K562 (cell line): ENCODE measurements around the gene CDX1. TPM values are rescaled to one million over a fixed set of nuclear protein-coding genes. Genes with fewer than 3 reads are reported as not detected.

Experiments used
- ATAC-seq: fragments of 200-7000 bp; cut with Tn5 transposase; 3 replicates; pipeline ENCODE4 v1.9.1; 2020; ENCODE audit warnings: moderate library complexity
- BruUV-seq: library from RNA; stranded (reverse); fragments of 400-500 nt; replicated peaks from 2 replicates; lab custom pipeline; 2021; lab: Mats Ljungman, UMichigan
- CTCF ChIA-PET: fragments of 300-600 bp; formaldehyde crosslinking; extraction: SDS; loops from one replicate; lab custom pipeline; 2021; ENCODE audit warnings: low intra/inter-chr PET ratio; lab: Yijun Ruan, JAX
- POLR2A ChIA-PET: fragments of 300-600, 350-650 bp; sonication (Branson Sonifier 250); formaldehyde crosslinking; extraction: SDS; loops from one replicate; lab custom pipeline; 2021; ENCODE audit warnings: antibody characterized with exemption, inconsistent platforms; lab: Yijun Ruan, JAX
- DNase-seq, 4 experiments: peaks; one replicate each; pipeline versions ENCODE4 v3.0.0 to v3.0.0-alpha.2; 2011 to 2018; ENCODE audit warnings: low spot score in 3 of 4, mixed read lengths in 3 of 4; ENCODE audit errors: extremely low read depth in 1 of 4
- FAIRE-seq: peaks from 2 replicates; lab custom pipeline; 2011; peaks lifted over from hg19 to GRCh38; lab: Jason Lieb, UNC
- H2AFZ ChIP-seq: 2 replicates; pipeline ENCODE4 v1.6.0; 2011; ENCODE audit warnings: low read depth, low read length, control low read depth, inconsistent platforms
- H3K27ac ChIP-seq: fragments of 200-600 bp; 3 replicates; pipeline ENCODE4 v1.8.0; 2011; ENCODE audit warnings: low read depth, mild to moderate bottlenecking, control low read depth, inconsistent platforms, low read length, moderate library complexity, mixed read lengths; ENCODE audit errors: extremely low read depth
- H3K27me3 ChIP-seq, 2 experiments: fragments of 300-600 bp in 1 of 2; 2 replicates in 1 of 2; 3 replicates in 1 of 2; pipeline versions ENCODE4 v1.6.0 to v1.8.0; 2011; ENCODE audit warnings: inconsistent platforms in 2 of 2, low read length in 2 of 2, mild to moderate bottlenecking in 1 of 2, mixed read lengths in 1 of 2, moderate library complexity in 1 of 2; ENCODE audit not compliant: control insufficient read depth in 2 of 2, insufficient read depth in 2 of 2
- H3K36me3 ChIP-seq: fragments of 300-600 bp; 3 replicates; pipeline ENCODE4 v1.8.0; 2011; ENCODE audit warnings: mild to moderate bottlenecking, low read length, inconsistent platforms; ENCODE audit not compliant: control insufficient read depth, insufficient read depth
- H3K4me1 ChIP-seq, 2 experiments: fragments of 200-600 bp in 1 of 2; replicated peaks in 1 of 2; 2 replicates in 1 of 2; 3 replicates in 1 of 2; pipeline versions ENCODE4 v1.5.1 to v1.8.0; 2011; ENCODE audit warnings: inconsistent platforms in 2 of 2, low read length in 2 of 2, mild to moderate bottlenecking in 1 of 2, mixed read lengths in 1 of 2, moderate library complexity in 1 of 2; ENCODE audit not compliant: control insufficient read depth in 2 of 2, insufficient read depth in 2 of 2
- H3K4me2 ChIP-seq: 2 replicates; pipeline ENCODE4 v1.6.1; 2011; ENCODE audit warnings: low read length, control low read depth, inconsistent platforms, mixed read lengths; ENCODE audit not compliant: insufficient read depth
- H3K4me3 ChIP-seq: fragments of 200-600 bp; sonication (generic), shearing (Covaris generic); 2 replicates; pipeline ENCODE4 v1.5.1; 2016; ENCODE audit warnings: control low read depth, inconsistent platforms
- H3K79me2 ChIP-seq: fragments of 200-600 bp; 3 replicates; pipeline ENCODE4 v1.8.0; 2011; ENCODE audit warnings: low read length, inconsistent platforms; ENCODE audit not compliant: control insufficient read depth, insufficient read depth
- H3K9ac ChIP-seq, 2 experiments: 2 replicates each; pipeline versions ENCODE4 v1.6.0 to v1.6.1; 2011; ENCODE audit warnings: low read depth in 2 of 2, low read length in 2 of 2, control low read depth in 1 of 2, inconsistent platforms in 1 of 2, mild to moderate bottlenecking in 1 of 2, mixed read lengths in 1 of 2; ENCODE audit not compliant: insufficient read depth in 1 of 2
- H3K9me1 ChIP-seq: one replicate; pipeline ENCODE4 v1.6.0; 2011; ENCODE audit warnings: inconsistent platforms, mild to moderate bottlenecking, low read length, moderate library complexity; ENCODE audit not compliant: control insufficient read depth, insufficient read depth
- H3K9me3 ChIP-seq: replicated peaks from 2 replicates; pipeline ENCODE4 v1.5.1; 2011; ENCODE audit warnings: low read depth, low read length, inconsistent platforms; ENCODE audit not compliant: control insufficient read depth, insufficient read depth
- H4K20me1 ChIP-seq: replicated peaks from 2 replicates; pipeline ENCODE4 v1.6.1; 2011; ENCODE audit warnings: low read length, inconsistent platforms, mixed read lengths; ENCODE audit not compliant: control insufficient read depth, insufficient read depth
- RAD21 ChIP-seq, 2 experiments: fragments of 250-450 bp in 1 of 2; fragments of 450-650 bp in 1 of 2; sonication (Bioruptor Pico) in 1 of 2; formaldehyde crosslinking in 1 of 2; IDR thresholded peaks in 1 of 2; conservative IDR thresholded peaks in 1 of 2; 2 replicates each; pipeline versions ENCODE4 v1.4.0 to v1.8.0; 2020 to 2022; ENCODE audit warnings: mild to moderate bottlenecking in 2 of 2, moderate library complexity in 1 of 2
- RREB1 ChIP-seq: fragments of 250-450 bp; sonication (Bioruptor Pico); IDR thresholded peaks from 2 replicates; pipeline ENCODE4 v1.4.0; 2020
- TCF7 ChIP-seq: sonication (generic); IDR thresholded peaks from 2 replicates; pipeline ENCODE4 v1.6.1; 2016; ENCODE audit warnings: antibody characterized with exemption, borderline replicate concordance
- ZNF324 ChIP-seq: fragments of 250-450 bp; sonication (Bioruptor Pico); IDR thresholded peaks from 2 replicates; pipeline ENCODE4 v1.4.0; 2020; ENCODE audit warnings: mild to moderate bottlenecking
- ZZZ3 ChIP-seq: fragments of 450-650 bp; IDR thresholded peaks from 2 replicates; pipeline ENCODE4 v1.6.1; 2016; ENCODE audit warnings: antibody characterized with exemption, mild to moderate bottlenecking, moderate library complexity
- in situ Hi-C: fragments of 300-500 bp; cut with MboI; formaldehyde crosslinking; loops from 4 replicates; pipeline ENCODE4 v1.15.0; 2018; ENCODE audit warnings: inconsistent platforms, mixed read lengths
- intact Hi-C: fragments of 100-400 bp; cut with micrococcal nuclease; formaldehyde crosslinking; loops from 2 replicates; pipeline ENCODE4 v1.14.2; 2022
- polyA plus RNA-seq, 8 experiments: library from polyadenylated mRNA; depleted of rRNA in 4 of 8; stranded (reverse) in 5 of 8; unstranded in 3 of 8; fragments of >200 nt; fragmentation: Nextera tagmentation in 2 of 8; fragmentation: Illumina TruSeq in 1 of 8; extraction: Ambion mirVana in 2 of 8; extraction: Trizol in 1 of 8; gene quantifications; 2 replicates each; pipeline versions ENCODE4 v1.2.1 to v1.2.3, GENCODE V29; 2011 to 2014; ENCODE audit warnings: inconsistent platforms in 1 of 8, missing spikeins in 1 of 8
- total RNA-seq, 7 experiments: library from RNA; depleted of rRNA in 6 of 7; stranded (reverse); fragments of >200 nt in 6 of 7; fragmentation: Illumina TruSeq in 2 of 7; extraction: Trizol in 2 of 7; gene quantifications; 2 replicates each; pipeline versions ENCODE4 v1.2.1 to v1.2.3, GENCODE V29; 2011 to 2021; ENCODE audit warnings: low replicate concordance in 1 of 7
- TF ChIP-seq, protein P1 (sequence below): fragments of 250-450 bp; sonication (Bioruptor Pico); IDR thresholded peaks from 2 replicates; pipeline ENCODE4 v1.4.0; 2020; ENCODE audit warnings: mild to moderate bottlenecking, moderate library complexity, borderline replicate concordance

CDX1 gene
- total and polyA plus RNA-seq, 9 of the 15 experiments (the other 6 are each of a cell fraction or from before 2014, with no cell fraction given): 0.06 to 0.16 TPM; not detected in 7

- FAIRE-seq (no peak), ATAC-seq (no peak)
- H3K9me3 ChIP-seq: no peaks in the 10 kb centered on the region
These were observed 17.0 kb upstream of the CDX1 start for GRCh38 chr5:150149618-150150017.

More at GRCh38 chr5:150149618-150150017, 17.0 kb upstream of the CDX1 start:
- Histone ChIP-seq H3K79me2 (no peaks in the 10 kb centered on the region), H3K27ac (no peak overlapping the region), H4K20me1 (peaks cover 7% of the 10 kb centered on the region; the same call in 1 of the 2 replicates), H3K9ac (no peak overlapping the region), H3K4me3 (no peak overlapping the region), H3K27me3 (peaks cover 18 to 42% of the 10 kb centered on the region in 2 experiments; a peak in 4 of 5 replicates), H3K9me1 (no peaks in the 10 kb centered on the region), H2AFZ (no peak overlapping the region), H3K4me2 (no peak overlapping the region), H3K4me1 (peaks cover 6 to 9% of the 10 kb centered on the region in 2 experiments; a peak in 4 of 5 replicates), H3K36me3 (no peaks in the 10 kb centered on the region)
- intact Hi-C loops (no loop called here), in situ Hi-C loops (no loop called here)
- BruUV-seq: no TSS peak
- POLR2A ChIA-PET: interaction anchor here (1.0 kb wide), 1 partner anchor 60 kb away, joined by 4 read pairs; no protein-coding TSS in a partner anchor
- CTCF ChIA-PET: no interaction called here
- TF ChIP-seq, protein P1, sequence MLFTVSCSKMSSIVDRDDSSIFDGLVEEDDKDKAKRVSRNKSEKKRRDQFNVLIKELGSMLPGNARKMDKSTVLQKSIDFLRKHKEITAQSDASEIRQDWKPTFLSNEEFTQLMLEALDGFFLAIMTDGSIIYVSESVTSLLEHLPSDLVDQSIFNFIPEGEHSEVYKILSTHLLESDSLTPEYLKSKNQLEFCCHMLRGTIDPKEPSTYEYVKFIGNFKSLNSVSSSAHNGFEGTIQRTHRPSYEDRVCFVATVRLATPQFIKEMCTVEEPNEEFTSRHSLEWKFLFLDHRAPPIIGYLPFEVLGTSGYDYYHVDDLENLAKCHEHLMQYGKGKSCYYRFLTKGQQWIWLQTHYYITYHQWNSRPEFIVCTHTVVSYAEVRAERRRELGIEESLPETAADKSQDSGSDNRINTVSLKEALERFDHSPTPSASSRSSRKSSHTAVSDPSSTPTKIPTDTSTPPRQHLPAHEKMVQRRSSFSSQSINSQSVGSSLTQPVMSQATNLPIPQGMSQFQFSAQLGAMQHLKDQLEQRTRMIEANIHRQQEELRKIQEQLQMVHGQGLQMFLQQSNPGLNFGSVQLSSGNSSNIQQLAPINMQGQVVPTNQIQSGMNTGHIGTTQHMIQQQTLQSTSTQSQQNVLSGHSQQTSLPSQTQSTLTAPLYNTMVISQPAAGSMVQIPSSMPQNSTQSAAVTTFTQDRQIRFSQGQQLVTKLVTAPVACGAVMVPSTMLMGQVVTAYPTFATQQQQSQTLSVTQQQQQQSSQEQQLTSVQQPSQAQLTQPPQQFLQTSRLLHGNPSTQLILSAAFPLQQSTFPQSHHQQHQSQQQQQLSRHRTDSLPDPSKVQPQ (CRISPR knock-in tag): no peak
- TF ChIP-seq RREB1 (CRISPR knock-in tag) (no peak), RAD21 (CRISPR knock-in tag; conservative IDR thresholded peaks at IDR 0.05 in 1 of 2, IDR thresholded peaks at IDR 0.05 in 1 of 2) (no peak), ZZZ3 (no peak), TCF7 (no peak), ZNF324 (CRISPR knock-in tag) (no peak)
- no peak for DNase-seq
